HEK293 (cell line): ENCODE data around the gene GRM5.

Source experiments
- CTCF ChIP-seq: fragments of 450-650 bp; formaldehyde crosslinking; IDR thresholded peaks from 2 replicates; pipeline ENCODE4 v1.5.1; 2016; ENCODE audit warnings: missing biosample characterization, missing genetic modification characterization
- HOXA7 ChIP-seq: sonication (generic); formaldehyde crosslinking; IDR thresholded peaks from 2 replicates; pipeline ENCODE4 v1.8.1; 2022; ENCODE audit warnings: missing genetic modification reagents, borderline replicate concordance
- YY1 ChIP-seq: fragments of 450-650 bp; formaldehyde crosslinking; IDR thresholded peaks from 2 replicates; pipeline ENCODE4 v1.5.1; 2018; ENCODE audit warnings: missing biosample characterization, missing genetic modification characterization
- ZNF155 ChIP-seq: fragments of 450-650 bp; formaldehyde crosslinking; IDR thresholded peaks from 2 replicates; pipeline ENCODE4 v1.5.1; 2016; ENCODE audit warnings: missing biosample characterization, missing genetic modification characterization
- ZNF24 ChIP-seq: fragments of 450-650 bp; formaldehyde crosslinking; IDR thresholded peaks from 2 replicates; pipeline ENCODE4 v1.5.1; 2016; ENCODE audit warnings: missing biosample characterization, missing genetic modification characterization
- ZNF449 ChIP-seq: fragments of 450-650 bp; formaldehyde crosslinking; IDR thresholded peaks from 2 replicates; pipeline ENCODE4 v1.5.1; 2017; ENCODE audit warnings: missing biosample characterization, mild to moderate bottlenecking, missing genetic modification characterization, moderate library complexity
- ZNF629 ChIP-seq: fragments of 450-650 bp; formaldehyde crosslinking; IDR thresholded peaks from 2 replicates; pipeline ENCODE4 v1.5.1; 2017; ENCODE audit warnings: missing biosample characterization, missing genetic modification characterization
- ZNF639 ChIP-seq: fragments of 450-650 bp; formaldehyde crosslinking; IDR thresholded peaks from 2 replicates; pipeline ENCODE4 v1.5.1; 2016; ENCODE audit warnings: missing biosample characterization, missing genetic modification characterization
- ZNF704 ChIP-seq: fragments of 450-650 bp; formaldehyde crosslinking; IDR thresholded peaks from 2 replicates; pipeline ENCODE4 v1.5.1; 2016; ENCODE audit warnings: missing biosample characterization, missing genetic modification characterization
- TF ChIP-seq, protein P1 (sequence below): fragments of 450-650 bp; formaldehyde crosslinking; IDR thresholded peaks from 2 replicates; pipeline ENCODE4 v1.5.1; 2016; ENCODE audit warnings: missing biosample characterization, missing genetic modification characterization
- TF ChIP-seq, protein P2 (sequence below): fragments of 450-650 bp; formaldehyde crosslinking; IDR thresholded peaks from 2 replicates; pipeline ENCODE4 v1.5.1; 2016; ENCODE audit warnings: missing biosample characterization, missing genetic modification characterization

- no peak for TF ChIP-seq ZNF639
- TF ChIP-seq ZNF155 (tag by site-specific recombination) = no peak
- no peak for TF ChIP-seq HOXA7 (CRISPR knock-in tag)
- TF ChIP-seq ZNF449 (tag by site-specific recombination) = no peak
- TF ChIP-seq YY1 (tag by site-specific recombination) = no peak
- TF ChIP-seq, protein P1, sequence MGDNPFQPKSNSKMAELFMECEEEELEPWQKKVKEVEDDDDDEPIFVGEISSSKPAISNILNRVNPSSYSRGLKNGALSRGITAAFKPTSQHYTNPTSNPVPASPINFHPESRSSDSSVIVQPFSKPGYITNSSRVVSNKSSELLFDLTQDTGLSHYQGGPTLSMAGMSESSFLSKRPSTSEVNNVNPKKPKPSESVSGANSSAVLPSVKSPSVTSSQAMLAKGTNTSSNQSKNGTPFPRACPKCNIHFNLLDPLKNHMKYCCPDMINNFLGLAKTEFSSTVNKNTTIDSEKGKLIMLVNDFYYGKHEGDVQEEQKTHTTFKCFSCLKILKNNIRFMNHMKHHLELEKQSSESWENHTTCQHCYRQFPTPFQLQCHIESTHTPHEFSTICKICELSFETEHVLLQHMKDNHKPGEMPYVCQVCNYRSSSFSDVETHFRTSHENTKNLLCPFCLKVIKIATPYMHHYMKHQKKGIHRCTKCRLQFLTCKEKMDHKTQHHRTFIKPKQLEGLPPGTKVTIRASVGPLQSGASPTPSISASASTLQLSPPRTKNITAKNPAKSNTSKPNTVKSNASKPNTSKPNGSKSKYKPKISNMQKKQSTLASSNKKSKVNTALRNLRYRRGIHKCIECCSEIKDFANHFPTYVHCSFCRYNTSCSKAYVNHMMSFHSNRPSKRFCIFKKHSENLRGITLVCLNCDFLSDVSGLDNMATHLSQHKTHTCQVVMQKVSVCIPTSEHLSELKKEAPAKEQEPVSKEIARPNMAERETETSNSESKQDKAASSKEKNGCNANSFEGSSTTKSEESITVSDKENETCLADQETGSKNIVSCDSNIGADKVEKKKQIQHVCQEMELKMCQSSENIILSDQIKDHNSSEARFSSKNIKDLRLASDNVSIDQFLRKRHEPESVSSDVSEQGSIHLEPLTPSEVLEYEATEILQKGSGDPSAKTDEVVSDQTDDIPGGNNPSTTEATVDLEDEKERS (tag by site-specific recombination) = no peak
- TF ChIP-seq CTCF = no peak
- no peak for TF ChIP-seq ZNF704 (tag by site-specific recombination)
- TF ChIP-seq ZNF24 (tag by site-specific recombination) = no peak
- TF ChIP-seq, protein P2, sequence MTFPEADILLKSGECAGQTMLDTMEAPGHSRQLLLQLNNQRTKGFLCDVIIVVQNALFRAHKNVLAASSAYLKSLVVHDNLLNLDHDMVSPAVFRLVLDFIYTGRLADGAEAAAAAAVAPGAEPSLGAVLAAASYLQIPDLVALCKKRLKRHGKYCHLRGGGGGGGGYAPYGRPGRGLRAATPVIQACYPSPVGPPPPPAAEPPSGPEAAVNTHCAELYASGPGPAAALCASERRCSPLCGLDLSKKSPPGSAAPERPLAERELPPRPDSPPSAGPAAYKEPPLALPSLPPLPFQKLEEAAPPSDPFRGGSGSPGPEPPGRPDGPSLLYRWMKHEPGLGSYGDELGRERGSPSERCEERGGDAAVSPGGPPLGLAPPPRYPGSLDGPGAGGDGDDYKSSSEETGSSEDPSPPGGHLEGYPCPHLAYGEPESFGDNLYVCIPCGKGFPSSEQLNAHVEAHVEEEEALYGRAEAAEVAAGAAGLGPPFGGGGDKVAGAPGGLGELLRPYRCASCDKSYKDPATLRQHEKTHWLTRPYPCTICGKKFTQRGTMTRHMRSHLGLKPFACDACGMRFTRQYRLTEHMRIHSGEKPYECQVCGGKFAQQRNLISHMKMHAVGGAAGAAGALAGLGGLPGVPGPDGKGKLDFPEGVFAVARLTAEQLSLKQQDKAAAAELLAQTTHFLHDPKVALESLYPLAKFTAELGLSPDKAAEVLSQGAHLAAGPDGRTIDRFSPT = no peak
- TF ChIP-seq ZNF629 (tag by site-specific recombination) = no peak
Measured at GRCh38 chr11:88482871-88483301, 582.9 kb downstream of the GRM5 start.
